HG03442 (cell line): ENCODE measurements around the gene TEDC2.
"Not testable (repeated sequence)": the region's sequence is repeated elsewhere in the genome, so short reads cannot be mapped to it uniquely, and the experiment has no call there.

ENCODE experiments used
- ATAC-seq: cut with Tn5 transposase; IDR thresholded peaks from one replicate; pipeline ENCODE4 v1.9.1; 2021; ENCODE audit warnings: mild to moderate bottlenecking, moderate library complexity; ENCODE audit not compliant: unreplicated experiment

Gene TEDC2

GRCh38 chr16:2437032-2437790 lies 22.7 kb upstream of the TEDC2 start:
- ATAC-seq = no peak

GRCh38 chr16:2438121-2438520 lies 21.8 kb upstream of the TEDC2 start:
- ATAC-seq = no peak

GRCh38 chr16:2439598-2439997 lies 20.3 kb upstream of the TEDC2 start:
- ATAC-seq = no peak

- not testable (repeated sequence) for ATAC-seq
Observed at GRCh38 chr16:2441143-2441804, 18.6 kb upstream of the TEDC2 start.

- ATAC-seq = no peak
Observed at GRCh38 chr16:2443555-2443954, 16.4 kb upstream of the TEDC2 start.

GRCh38 chr16:2447920-2448583 lies 11.9 kb upstream of the TEDC2 start:
- no peak for ATAC-seq

- no peak for ATAC-seq
Observed at GRCh38 chr16:2449118-2449517, 10.8 kb upstream of the TEDC2 start.

GRCh38 chr16:2450535-2450934 lies 9.4 kb upstream of the TEDC2 start:
- no peak for ATAC-seq

- no peak for ATAC-seq
Observed at GRCh38 chr16:2450975-2451381, 8.9 kb upstream of the TEDC2 start.

GRCh38 chr16:2451851-2452320 lies 8.0 kb upstream of the TEDC2 start:
- ATAC-seq = no peak

- ATAC-seq = no peak
Observed at GRCh38 chr16:2452650-2453049, 7.3 kb upstream of the TEDC2 start.

- no peak for ATAC-seq
Observed at GRCh38 chr16:2455081-2455845, 4.6 kb upstream of the TEDC2 start.

GRCh38 chr16:2456551-2457153 lies 3.3 kb upstream of the TEDC2 start:
- ATAC-seq = no peak

GRCh38 chr16:2457267-2457666 lies 2.6 kb upstream of the TEDC2 start:
- no peak for ATAC-seq

- no peak for ATAC-seq
Observed at GRCh38 chr16:2457946-2458345, 2.0 kb upstream of the TEDC2 start.

GRCh38 chr16:2458887-2459646 lies 842 bp upstream of the TEDC2 start:
- no peak for ATAC-seq

GRCh38 chr16:2460391-2460713 lies 443 bp downstream of the TEDC2 start:
- no peak for ATAC-seq

GRCh38 chr16:2460916-2461315 lies 1.0 kb downstream of the TEDC2 start:
- no peak for ATAC-seq

- no peak for ATAC-seq
Observed at GRCh38 chr16:2462031-2462866, 2.3 kb downstream of the TEDC2 start.
